Measurements from ENCODE around the gene PHF21B.

The PHF21B gene

DNA sequence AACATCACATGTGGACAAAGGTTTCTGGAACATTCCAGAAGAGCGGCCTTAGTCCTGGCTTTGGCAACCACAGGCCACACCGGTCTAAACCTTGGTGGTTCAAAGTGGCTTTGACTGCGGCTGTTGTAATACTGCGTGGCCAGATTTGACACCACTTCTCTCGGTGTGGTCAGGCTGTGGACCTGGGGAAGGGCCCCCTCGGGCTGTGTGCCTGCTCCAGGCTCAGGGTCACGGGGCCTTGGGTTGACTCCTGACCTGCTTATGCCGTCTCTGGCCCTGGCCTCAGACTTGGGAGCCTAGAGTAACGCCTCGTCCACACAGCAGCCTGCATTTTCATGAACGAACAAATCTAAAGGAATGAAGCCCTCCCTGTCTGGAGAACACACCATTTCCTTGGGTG, 118.0 kb downstream of the PHF21B start:
- no peak for DNase-seq

DNA sequence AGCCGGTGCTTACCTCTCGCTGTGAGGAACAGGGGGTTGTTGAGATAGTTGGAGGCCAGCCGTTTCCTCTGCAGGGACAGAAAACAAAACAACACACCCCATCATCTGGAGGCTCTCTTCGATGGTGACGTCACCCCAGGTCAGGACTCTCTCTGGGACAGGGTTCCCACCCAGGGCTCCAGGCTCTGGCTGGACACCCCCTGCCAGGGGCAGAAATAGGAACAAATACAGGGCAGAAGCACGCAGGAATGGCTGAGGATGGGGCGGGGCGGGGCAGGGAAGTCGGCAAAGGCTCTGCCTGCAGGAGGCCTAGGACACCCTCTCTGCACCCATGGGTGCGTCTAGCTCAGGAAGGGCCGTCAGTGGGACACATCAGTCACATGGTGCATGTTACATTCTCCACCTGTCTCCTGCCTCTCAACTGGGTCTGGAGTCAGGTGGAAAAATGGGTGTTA, 118.5 kb downstream of the PHF21B start:
- no peak for DNase-seq

DNA sequence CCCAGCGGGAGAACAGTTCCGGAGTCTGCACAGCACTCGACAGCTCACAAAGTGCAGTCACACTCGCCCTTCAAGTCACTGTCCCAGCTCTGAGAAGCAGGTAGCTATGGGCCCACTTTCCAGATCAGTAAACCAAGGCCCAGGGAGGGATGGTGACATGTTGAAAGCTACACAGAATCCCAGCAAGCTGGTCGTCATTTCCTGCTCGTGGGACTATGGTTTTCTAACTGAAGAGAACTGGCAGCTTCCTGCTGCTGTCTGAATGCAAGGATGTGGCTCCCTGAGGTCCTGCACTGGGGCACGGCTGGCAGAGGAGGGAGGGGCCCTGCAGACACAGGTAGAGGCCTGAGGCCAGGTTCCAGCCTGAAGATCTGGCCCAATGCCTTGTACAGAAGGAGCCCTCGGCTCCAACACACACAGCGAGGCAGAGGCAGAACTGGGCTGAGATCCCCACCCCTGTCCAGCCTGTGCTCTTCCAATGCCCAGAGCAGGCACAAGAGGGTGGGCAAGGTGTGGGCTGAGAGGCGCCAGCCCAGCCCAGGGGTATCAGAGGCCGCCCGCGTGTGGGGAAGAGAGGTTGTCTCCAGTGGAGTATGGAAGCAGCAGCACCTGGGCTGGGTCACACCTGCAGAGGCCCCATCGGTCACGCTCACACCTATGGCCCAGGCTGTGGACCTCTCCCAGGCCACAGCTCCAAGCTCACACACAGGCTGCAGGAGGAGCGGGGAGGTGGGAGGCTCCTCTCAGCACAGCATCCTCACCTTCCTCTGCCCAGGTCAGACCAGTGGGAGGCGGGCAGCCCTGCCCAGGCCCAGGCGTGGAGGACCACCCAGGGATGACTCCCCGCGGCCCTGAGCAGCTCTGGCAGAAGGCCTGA, 119.2 kb downstream of the PHF21B start:
- DNase-seq, result no peak

DNA sequence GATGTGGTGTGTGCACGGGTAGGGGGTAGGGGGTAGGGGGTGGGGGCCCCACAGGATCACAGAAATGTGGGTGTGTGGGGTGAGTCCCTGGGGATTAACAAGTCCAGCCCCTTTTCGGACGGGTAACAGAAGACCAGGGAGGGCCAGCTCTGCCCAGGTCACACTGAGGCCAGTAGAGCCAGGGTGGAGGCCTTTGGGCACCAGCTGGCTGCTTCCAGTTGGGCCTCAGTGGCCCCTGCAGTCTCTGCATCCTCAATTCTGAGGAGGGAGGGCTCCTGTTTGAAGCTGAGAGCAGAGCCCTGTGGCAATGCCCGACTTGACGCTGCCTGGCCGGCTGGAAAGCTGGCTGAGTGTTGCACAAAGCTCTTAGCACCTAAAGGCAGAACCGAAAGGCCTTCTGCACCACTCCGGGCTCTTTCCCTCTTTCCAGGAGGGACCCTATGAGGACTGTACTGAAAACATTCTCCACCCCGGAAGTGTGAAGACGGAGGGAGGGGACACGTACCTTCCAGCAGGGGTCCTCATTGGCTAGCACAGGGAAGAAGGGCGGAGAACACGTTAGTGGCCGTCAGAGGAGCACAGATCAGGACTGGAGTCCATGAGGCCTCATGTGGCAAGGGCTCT, 120.4 kb downstream of the PHF21B start:
- DNase-seq, result no peak

DNA sequence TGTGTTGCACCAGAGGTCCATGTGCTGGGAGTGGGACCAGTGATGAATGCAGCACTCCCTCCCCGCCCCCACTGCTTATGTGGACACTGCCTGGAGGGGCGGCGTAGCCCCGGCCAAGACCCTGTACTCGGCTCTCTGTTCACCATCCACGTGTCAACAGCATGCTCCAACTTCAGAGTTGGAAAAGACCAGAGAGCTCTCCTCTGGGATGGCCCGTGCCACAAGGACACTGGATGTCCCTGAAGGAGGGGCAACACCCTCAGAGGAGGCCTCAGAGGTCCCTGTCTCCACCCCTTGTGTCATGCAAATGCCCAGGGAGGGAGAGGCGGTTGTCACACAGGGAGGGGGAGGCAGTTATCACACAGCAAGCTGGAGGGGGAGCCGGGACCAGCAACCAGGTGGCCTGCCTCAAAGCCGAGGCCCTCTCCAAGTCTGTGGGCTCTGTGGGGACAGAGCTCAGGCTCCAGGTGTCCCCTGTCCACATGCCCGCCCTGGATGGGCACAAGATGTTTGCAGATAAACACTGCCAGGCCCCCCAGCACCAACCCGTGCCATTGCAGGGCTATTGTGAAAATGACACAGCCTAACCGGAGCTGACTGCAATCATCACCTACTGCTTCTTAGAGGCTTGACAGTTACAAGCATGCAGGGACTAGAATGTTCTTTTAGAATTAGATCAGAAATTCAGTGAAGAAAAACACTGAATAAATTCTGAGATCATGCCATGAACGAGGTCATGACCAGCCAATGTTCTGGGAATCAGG, 121.1 kb downstream of the PHF21B start:
- DNase-seq, result no peak

DNA sequence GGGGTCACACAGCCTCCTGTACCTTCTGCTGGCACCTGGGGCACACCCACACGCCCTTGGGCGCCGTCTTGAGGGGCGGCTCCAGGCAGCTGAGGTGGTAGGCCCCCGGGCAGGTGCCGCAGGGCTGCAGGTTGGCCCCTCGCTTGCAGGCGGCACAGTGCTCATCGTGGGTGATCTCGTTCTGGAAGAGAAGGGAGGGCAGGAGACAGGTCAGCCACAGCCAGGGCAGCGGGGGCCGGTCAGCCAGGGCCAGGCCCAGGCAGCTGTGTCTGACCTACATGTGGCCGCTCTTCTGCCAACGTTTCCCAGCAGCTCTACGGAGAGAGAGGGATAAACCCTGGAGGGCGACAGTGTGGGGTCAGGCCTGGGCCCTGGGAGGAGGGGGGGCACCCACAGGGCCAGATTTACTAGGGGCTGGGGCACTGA, 121.9 kb downstream of the PHF21B start:
- no peak for DNase-seq

DNA sequence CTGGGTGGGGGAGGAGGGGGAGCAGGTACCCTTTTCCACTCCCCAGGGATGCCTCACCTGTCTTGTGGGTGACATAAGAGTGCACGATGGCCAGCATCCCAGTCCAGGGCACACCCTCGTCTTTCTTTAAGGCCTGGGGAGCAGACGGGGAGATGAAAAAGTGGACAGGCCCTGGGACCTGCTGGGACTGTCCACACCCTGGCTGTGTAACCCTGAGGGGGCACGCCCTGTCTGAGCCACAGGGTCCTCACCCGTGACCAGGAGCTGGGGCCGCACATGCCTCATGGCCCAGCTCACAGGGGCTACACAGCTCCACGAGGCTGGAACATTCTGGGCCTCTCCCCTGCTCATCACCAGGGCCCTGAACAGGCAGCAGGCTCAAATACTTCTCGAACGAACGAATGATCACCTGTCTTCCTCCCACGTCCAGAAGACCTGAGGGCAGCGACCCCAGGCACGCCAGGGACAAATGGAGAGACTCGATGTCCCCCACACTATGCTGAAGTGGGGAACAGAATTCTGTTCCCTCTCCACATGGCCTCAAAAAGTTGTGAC, 123.9 kb downstream of the PHF21B start:
- DNase-seq, result no peak

DNA sequence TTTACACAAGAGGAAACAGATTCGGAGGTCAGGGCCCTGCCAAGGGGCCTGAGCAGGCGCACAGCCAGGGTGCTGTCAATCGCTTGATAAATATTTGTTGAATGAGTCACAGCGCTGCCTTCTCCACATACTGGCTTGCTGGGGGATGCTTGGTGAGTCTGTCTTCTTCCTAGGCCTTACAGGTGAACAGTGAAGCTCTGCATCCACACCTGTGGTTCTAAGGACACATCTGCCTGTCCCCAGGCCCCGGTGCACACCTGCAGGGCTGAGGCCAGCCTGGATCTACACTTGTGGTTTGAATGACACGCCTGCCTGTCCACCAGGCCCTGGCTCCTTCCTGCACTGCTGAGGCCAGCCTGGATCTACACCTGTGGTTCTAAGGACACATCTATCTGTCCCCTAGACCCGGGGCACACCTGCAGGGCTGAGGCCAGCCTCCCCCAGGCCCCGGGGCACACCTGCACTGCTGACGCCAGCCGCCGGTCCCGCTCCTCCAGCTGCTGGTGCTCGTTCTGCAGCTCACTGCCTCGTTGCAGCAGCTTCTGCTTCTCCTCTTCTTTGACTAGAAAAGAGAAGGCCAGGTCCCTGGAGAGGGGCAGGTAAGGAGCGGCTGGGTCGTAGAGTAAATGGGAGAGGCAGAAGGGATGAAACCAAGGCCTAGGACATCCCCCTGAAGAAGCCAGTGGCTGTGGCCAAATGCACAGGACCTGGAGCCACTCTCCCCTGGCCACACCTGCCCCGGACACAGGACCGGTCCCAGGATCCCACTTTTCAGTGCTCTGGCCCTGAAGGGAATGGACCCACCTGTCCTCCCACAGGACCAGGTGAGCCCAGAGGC, 124.6 kb downstream of the PHF21B start:
- no peak for DNase-seq

DNA sequence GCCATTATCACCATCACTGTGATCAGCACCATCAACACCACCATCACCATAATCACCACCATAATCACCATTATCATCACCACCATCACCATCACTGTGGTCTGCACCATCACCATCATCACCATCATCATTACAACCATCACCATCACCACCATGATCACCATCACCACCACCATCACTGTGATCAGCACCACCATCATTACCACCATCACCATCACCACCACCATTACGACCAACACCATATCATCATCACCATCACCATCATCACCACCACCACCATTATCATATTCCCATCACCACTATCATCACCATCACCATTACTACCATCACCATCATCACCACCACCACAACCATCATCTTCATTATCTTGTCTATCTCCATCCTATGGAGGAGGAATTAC, 125.2 kb downstream of the PHF21B start:
- DNase-seq, result no peak

DNA sequence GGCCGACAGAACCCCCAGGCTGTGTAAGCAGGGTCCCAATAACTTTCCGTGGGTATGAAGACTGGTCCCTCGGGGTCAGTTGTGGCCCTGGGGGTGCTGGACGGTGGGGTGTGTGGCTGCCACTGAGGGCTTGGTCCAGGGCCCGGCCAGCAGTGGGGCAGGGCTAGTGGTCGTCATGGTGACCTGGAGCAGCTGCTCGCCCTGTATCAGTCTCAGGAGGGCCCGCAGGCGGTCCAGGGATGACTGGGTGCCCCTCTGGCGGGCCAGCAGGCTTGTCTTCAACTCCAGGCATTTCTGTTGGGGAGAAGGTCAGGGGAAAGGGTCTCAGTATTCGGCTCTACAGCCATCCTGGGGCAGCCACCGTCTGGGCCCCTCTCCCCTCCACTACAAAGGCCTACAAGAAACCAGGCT, 126.8 kb downstream of the PHF21B start:
- no peak for DNase-seq

DNA sequence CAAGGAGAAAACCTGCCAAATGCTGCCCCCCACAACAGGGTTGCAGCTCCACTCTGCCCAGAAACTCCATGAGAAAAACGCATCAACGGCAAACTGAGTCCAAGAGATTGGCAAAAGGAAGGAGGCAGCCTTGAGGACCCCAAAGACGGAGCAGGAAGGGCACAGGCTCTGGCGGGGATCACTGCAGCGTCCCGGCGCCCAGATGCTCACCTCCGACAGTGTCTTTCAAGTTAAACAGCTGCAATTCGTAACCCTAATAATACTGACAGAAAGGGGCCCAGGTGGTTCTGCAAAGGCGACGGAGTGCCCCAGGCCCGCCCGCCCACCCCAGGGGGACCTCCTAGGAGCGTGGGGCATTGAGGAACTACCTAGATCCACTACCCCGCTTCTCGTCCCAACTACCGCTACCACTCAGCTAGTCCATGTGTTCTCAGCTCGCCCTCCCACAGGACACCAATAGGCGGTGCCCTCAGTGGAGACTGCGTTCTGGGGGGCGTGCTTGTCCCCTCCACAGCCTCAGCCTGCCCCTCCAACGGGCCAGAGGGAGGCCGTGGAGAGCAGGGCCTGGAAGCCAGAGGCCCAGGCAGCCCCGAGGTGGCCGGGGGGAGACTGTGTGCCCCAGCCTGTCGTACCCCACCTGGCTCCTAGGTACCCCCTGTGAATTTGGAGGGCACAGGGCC, 127.4 kb downstream of the PHF21B start:
- DNase-seq, result no peak

DNA sequence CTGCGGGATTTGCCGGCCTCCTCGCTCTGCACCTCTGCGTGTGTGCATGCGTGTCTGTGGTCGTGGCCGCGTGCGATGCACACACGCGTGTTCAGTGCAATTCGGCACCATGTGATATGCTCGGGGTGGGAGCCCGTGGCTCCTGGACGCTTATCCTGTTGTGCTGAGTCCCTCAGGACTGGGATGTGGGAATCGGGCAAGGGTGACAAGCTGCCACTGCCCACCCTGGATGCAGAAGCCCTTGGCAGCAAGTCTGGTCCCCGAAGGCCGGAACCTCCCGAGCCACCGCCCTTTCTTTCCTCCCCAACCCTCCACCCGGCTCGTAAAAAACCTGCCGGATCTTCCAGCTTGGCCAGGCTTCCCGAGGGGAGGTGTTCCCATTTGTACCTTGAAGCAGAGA, 128.2 kb downstream of the PHF21B start:
- DNase-seq, result no peak

DNA sequence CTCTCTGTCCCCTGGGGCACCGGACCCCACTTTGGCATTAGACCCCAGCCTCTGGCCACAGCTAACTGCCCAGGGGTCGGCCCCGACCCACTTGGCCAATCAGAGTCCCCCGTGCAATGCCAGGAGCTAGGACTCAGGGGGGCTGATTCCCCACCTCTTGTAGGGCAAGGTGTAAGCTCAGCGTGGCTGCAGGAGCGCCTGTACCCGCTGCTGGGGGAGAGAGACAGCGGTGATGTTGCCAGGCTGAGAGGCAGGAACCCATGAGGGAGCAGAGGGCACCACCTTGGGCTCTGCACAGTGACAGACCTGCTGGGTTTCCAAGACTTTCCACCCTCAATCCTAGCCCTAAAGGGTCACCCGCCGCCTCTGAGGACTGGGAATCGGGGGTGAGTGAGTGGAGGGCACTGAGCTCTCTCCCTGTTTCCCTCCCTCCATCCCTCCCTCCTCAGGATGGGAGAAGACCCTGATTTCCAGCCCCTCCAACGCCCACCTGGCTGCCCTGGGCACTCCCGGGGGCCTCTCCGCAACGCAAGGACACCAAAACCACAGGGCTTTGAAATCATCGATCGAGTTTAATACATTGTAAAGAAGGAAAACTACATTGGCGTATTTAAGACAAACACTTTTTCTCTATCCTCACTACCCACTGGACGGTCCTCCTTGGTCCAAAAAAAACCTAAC, 129.1 kb downstream of the PHF21B start:
- no peak for DNase-seq

DNA sequence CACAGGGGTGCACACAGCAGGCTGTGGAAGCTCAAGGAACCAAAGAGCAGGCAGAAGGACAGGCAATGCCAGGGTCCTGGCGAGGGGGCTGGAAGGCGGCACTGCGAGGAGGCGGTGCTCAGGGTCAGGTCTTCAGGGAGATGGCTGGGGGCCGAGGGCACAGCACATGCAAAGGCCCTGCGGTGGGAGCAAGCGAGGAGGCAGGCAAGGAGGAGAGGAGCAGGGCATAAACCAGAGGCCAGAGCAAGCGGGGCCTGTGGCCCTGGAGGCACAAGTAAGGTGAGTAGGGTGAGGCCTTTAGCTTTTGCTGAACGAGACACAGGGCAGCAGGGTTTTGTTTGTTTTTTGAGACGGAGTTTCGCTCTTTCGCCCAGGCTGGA, 130.5 kb downstream of the PHF21B start:
- no peak for DNase-seq

DNA sequence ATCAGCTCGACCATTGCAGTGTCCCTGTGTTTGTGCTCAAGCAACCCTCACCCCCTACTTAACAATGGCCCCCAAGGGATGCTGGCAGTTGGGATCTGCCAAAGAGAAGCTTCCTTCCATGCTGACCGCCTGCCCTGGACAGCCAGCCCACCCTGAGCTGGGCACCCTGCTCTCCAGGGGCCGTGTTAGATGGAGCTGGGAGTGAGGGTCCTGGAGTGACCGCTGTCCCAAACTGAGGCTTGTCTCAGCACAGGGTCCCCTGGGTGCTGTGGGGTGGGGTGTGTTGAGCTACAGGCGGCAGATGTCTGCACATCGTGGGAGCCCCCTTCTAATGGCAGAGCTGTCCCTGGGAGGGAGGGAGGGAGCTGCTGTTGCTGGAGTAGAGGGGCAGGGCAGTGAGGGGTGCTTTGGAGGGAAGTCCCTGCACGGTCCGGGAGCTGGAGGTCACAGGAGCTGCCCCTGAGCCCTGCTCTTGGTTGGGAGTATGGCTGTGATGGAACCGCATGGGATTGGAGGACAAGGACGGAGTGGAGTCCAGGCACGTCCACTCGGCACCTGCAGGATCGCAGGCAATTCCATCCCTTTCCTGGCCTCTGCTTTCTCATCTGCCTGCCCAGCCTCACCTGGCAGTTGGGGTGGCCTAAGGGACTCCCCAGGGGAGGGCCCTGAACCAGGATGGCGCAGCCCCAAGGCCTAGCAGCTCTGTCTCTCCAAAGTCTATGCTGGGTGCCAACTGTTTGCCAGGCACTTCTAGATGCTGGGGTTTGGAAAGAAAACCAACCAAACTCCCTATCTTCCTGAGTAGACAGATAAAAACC, 131.1 kb downstream of the PHF21B start:
- DNase-seq, result no peak

DNA sequence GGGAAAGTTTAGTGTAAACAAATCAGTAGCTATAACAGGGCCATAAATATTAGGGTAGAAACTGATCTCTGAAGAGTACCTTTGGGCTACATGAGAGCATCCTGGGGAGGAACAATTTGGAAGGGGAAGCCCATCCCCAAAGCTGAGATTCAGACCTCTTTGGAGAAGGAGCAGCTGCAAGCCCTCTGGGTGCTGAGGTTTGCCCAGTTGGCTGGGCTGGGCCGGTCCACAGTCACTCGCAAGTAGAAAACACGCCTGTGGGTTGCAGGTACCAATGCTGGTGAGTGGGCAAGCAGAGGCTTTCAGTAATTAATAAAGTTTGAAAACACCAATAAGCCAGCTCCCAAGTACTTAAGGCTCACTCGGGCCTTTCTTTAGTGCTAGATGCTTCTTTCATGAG, 132.9 kb downstream of the PHF21B start:
- DNase-seq, result no peak

DNA sequence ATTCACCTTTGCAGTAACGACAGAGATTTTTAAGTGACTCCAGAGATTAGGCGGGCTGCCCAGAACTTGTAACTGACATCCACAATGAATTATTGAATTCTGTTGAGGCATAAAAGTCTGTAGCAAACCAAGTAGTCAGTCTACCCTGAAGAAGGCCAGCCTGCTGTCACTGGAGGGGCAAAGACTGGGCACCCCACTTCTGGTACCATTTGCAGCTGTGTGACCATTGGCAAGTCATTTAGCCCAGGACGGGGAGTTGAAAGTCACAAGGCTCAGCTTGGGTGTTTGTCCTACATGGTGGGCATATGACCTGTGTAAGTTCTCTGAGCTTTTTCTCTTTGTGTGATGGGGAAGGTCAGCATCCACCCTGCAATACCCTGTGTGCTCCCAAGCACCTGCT, 138.0 kb downstream of the PHF21B start:
- DNase-seq, result no peak

DNA sequence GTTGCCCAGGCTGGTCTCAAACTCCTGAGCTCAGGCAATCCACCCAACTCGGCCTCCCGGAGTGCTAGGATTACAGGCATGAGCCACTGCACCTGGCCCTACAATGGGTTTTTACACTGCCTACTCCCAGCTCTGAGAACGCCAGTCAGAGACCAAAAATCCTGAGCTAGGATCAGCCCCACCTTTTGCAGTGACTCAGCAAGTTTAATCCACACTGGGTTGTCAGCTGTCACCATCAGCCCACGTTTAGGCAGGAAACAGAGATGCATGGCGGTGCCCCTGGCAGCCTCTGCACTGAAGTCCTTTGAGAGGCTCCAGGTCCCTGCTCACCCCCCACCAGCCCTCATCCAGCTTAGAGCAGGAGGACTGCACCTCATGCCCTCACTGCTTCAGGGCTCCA, 139.8 kb downstream of the PHF21B start:
- no peak for DNase-seq

DNA sequence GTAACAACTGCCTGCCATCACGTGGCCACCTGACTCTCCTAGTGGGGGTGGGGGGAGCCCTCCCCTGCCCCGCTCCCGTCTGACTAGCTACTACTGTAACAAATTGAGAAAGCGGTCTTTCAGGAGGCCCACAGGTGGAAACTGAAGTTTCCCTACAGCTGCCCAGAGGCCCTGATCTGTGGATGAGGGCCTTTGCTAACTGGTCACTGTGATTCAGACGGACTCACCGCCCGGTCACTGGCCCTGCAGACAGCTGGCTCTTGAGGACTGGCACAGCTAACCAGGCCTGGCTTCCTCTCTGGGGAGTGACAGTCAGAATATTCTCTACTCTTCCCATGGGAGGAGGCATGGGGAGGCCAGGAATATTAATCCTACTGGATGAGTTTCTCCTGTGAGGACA, 140.6 kb downstream of the PHF21B start:
- no peak for DNase-seq

All from activated CD4-positive, alpha-beta T cell treated with anti-CD3 and anti-CD28 coated beads for 1 hour (primary cell).